ENCODE results near the gene RDH16. TPM values are rescaled to one million over a fixed set of nuclear protein-coding genes. Genes with fewer than 3 reads are reported as not detected.

Gene RDH16
- total and polyA plus RNA-seq, 7 donors = under 0.01 to 1.1 (median 0.27) TPM; not detected in 2

GRCh38 chr12:56989861-56990610 lies 32.6 kb upstream of the RDH16 start:
- intact Hi-C loops (cut with DNase I) = no loop called here
- H3K4me3 ChIP-seq = no peak overlapping the region
- peaks cover 0 to 2% (median 0%) of the 10 kb centered on the region in 4 donors for H3K36me3 ChIP-seq
- H3K27ac ChIP-seq = no peak overlapping the region
- 83 to 84% methylated on average over 7 of the region's 7 CpGs for WGBS, 2 donors
- TF ChIP-seq POLR2A (IDR thresholded peaks at IDR 0.05) (no peak), POLR2AphosphoS5 (IDR thresholded peaks at IDR 0.05) (no peak), CTCF (IDR thresholded peaks at IDR 0.05) (no peak), EP300 (IDR thresholded peaks at IDR 0.05) (no peak)
- no peak for DNase-seq
- no peaks in the 10 kb centered on the region for H3K27me3 ChIP-seq
- peaks cover 0 to 10% (median 4%) of the 10 kb centered on the region in 4 donors for H3K4me1 ChIP-seq
- no peaks in the 10 kb centered on the region for H3K9me3 ChIP-seq

- WGBS, 2 donors = 60 to 63% methylated on average over 5 of the region's 5 CpGs
- intact Hi-C loops (cut with DNase I) = no loop called here
- peaks cover 0 to 10% (median 4%) of the 10 kb centered on the region in 4 donors for H3K4me1 ChIP-seq
These were observed 30.9 kb upstream of the RDH16 start for GRCh38 chr12:56988207-56988739.

GRCh38 chr12:56987551-56988053 lies 30.2 kb upstream of the RDH16 start:
- peaks cover 0 to 10% (median 4%) of the 10 kb centered on the region in 4 donors for H3K4me1 ChIP-seq
- no peaks in the 10 kb centered on the region for H3K9me3 ChIP-seq
- no peaks in the 10 kb centered on the region for H3K27me3 ChIP-seq
- H3K4me3 ChIP-seq = no peak overlapping the region
- DNase-seq = peak; percentile 92
- no peaks in the 10 kb centered on the region for H3K36me3 ChIP-seq
- intact Hi-C loops (cut with DNase I) = loop anchor here (1.0 kb wide), 1 partner anchor 230 kb away; no protein-coding TSS in a partner anchor
- TF ChIP-seq POLR2A (IDR thresholded peaks at IDR 0.05) = no peak
- TF ChIP-seq POLR2AphosphoS5 (IDR thresholded peaks at IDR 0.05) = peak in 1 of 4 donors; percentile 12
- TF ChIP-seq CTCF (IDR thresholded peaks at IDR 0.05) = peak; percentile 91 to 98 (median 93)
- no peak for TF ChIP-seq EP300 (IDR thresholded peaks at IDR 0.05)
- no peak overlapping the region for H3K27ac ChIP-seq
- 21 to 23% methylated on average over 11 of the region's 11 CpGs for WGBS, 2 donors

More at GRCh38 chr12:56988207-56988739, 30.9 kb upstream of the RDH16 start:
- H3K27ac ChIP-seq = no peak overlapping the region
- TF ChIP-seq EP300 (IDR thresholded peaks at IDR 0.05) (no peak), POLR2A (IDR thresholded peaks at IDR 0.05) (no peak), POLR2AphosphoS5 (IDR thresholded peaks at IDR 0.05) (no peak), CTCF (IDR thresholded peaks at IDR 0.05) (no peak)
- H3K27me3 ChIP-seq = no peaks in the 10 kb centered on the region
- no peak overlapping the region for H3K4me3 ChIP-seq
- H3K9me3 ChIP-seq = no peaks in the 10 kb centered on the region
- DNase-seq = no peak
- no peaks in the 10 kb centered on the region for H3K36me3 ChIP-seq

GRCh38 chr12:56987011-56987410 lies 29.6 kb upstream of the RDH16 start:
- Histone ChIP-seq H3K27ac (no peak overlapping the region), H3K36me3 (no peaks in the 10 kb centered on the region), H3K4me3 (no peak overlapping the region), H3K27me3 (no peaks in the 10 kb centered on the region), H3K4me1 (peaks cover 0 to 10% (median 4%) of the 10 kb centered on the region in 4 donors), H3K9me3 (no peaks in the 10 kb centered on the region)
- TF ChIP-seq EP300 (IDR thresholded peaks at IDR 0.05) (no peak), POLR2A (IDR thresholded peaks at IDR 0.05) (no peak), POLR2AphosphoS5 (IDR thresholded peaks at IDR 0.05) (no peak), CTCF (IDR thresholded peaks at IDR 0.05) (no peak)
- DNase-seq = no peak
- intact Hi-C loops (cut with DNase I) = loop anchor here (1.0 kb wide), 1 partner anchor 230 kb away; no protein-coding TSS in a partner anchor
